Amniotic stem cell (primary cell): Measurements from ENCODE around the gene MLLT6.

ENCODE experiments used
- DNase-seq: peaks from one replicate; lab custom pipeline; 2025; lab: John Stamatoyannopoulos, UW

MLLT6 gene

DNA sequence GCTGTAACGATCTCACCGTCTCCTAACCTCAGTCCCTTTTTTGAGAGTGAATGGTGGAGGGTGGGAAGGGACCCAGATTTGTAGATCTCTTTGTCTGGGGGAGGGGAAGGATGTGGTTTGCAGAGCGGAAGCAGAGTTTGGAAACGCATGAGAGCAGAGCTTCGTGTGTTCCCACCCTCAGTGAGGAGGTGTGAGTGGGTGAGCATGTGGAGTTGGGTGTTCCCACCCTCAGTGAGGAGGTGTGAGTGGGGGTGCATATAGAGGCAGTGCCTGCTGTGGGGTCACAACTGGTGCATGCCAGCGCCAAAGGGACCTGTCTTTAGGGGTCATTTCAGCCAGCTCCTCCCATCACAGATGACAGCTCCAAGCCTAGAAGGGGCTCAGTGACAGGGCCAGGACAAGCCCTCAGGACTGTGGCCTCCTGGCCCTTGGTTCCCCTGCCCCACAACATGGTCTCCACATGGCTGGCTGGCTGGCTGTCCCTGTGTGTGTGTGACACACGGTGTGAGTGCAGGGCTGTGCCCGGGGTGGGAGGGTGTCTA, 23.3 kb downstream of the MLLT6 start:
- no peak for DNase-seq

DNA sequence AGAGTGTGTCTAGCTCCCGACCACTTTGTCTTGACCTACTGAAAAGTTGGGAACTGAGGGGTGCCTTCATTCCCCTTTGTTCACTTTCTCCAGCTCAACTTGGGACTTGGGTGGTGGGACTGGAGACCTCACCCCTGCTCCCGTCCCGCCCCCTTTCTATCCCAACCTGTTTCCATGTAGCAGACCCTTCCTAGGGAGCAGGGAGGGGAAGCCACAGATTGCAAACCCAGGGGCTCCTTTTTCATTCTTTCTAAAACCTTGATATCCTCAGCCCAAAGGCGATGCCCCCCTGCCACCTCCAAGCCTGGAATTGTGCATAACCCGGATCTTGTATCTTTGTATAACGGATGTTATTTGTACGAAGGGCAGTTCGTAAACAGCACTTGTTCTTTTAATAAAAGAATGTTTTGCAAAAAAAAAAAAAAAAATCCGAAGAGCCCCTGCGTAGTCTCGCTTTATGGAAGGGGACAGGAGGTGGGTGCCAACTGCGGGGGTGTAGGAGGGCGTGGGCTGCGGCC, 24.4 kb downstream of the MLLT6 start:
- no peak for DNase-seq

DNA sequence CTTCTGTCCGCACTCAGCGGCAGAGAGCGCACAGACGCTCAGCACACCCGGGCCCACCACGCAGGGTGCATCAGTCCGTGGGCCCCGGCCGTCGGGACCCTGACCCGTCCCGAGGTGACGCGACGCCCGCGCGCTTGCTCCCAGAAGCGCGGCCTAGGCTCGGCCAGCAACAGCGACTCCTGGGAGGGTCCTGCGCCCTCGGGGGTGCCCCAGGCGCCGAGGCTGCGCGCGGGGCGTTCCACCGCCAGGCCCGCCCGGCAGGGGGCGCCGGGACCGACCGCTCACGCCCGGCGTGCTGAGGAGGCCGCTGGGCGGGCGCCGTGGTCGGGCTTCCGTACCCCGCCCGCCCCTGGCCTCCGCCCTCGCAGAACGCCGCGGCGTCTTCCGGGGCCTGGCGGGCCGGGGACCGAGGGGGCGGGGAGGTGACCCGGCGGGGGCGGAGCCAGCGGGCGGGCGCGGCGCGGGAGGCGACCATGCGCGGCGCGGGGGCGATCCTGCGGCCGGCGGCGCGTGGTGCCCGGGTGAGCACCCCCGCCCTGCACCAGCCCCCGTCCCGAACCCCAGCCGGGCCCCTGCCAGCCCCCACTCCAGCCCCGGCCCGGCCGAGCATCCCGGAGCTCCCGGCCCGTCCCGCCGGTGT, 24.9 kb downstream of the MLLT6 start, which contains the start of gene CISD3:
Gene CISD3, plus strand, starts transcription at position 456 of the 640 bp plus-strand sequence. Its CDS starts 18 bp downstream, at position 474.
- DNase-seq = peak; percentile 66

DNA sequence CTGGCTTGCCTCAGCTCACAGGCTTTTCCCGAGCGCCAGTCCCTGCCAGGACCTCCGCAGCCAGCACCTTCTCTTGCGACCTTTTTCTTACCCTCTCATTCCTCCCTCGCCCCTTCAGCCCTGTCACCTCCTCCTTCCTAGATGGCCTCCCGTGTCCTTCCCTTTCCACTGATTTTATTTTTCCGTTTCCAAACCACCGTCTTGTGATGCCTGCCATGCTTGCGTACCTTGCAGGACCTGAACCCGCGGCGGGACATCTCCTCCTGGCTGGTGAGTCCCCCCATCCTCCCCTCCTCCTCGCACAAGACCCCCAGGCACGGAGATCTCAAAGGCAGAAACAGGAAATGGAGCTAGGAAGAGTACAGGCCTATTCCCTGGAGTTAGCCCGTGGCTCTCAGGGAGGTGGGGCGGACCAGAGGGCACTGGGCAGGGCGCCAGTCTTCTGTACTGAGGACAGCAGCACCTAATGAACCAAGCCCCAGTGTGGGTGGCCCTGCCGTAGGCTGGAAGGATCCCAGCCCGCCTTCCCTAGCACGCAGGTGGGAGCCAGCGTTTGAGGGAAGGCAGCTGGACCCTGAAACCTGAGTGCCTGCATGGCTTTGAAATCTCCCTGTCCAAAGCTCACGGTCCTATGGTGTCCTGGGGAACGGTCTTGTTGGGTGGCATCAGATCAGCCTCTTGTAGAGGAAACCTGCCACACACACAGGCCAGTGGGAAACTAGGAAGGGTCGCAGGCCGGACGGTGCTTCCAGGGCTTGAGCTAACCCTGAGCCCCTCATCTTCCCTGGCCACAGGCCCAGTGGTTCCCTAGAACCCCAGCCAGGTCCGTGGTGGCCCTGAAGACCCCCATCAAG, 25.7 kb downstream of the MLLT6 start:
- DNase-seq = no peak

DNA sequence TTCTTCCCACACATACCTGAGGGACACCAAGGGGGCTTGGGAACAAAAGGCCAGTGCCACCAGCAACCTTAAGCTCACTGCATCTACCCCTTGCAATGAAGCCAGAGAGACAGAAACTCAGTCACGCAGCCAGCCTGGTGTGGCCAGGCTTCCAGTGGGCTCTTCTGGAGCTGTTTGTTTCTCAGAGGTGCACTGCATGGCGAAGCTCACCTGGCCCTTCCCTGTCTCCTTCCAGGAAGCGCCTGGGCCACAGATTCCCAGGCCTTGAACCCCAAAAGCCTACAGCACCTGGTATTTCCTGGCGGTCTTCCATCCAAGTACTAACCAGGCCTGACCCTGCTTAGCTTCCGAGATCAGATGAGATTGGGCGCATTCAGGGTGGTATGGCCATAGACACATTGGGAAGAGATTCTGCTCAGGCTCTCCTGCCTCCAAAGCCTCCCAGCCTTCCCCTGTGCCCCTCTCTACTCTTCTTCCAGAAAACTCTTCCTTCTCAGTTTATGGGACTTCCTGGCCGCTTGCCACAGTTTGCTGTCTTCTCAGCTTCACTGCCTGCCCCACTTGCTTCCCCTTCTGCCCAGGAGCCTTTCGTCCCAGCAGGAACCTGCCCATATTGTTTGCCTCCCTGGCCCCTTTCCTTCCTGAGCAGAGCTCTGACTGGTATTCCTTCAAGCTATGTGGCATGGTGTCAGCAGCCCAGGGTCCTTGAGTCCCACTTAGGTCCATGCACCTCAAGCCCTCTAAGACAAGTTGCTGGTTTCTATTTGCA, 26.6 kb downstream of the MLLT6 start:
- DNase-seq = no peak

DNA sequence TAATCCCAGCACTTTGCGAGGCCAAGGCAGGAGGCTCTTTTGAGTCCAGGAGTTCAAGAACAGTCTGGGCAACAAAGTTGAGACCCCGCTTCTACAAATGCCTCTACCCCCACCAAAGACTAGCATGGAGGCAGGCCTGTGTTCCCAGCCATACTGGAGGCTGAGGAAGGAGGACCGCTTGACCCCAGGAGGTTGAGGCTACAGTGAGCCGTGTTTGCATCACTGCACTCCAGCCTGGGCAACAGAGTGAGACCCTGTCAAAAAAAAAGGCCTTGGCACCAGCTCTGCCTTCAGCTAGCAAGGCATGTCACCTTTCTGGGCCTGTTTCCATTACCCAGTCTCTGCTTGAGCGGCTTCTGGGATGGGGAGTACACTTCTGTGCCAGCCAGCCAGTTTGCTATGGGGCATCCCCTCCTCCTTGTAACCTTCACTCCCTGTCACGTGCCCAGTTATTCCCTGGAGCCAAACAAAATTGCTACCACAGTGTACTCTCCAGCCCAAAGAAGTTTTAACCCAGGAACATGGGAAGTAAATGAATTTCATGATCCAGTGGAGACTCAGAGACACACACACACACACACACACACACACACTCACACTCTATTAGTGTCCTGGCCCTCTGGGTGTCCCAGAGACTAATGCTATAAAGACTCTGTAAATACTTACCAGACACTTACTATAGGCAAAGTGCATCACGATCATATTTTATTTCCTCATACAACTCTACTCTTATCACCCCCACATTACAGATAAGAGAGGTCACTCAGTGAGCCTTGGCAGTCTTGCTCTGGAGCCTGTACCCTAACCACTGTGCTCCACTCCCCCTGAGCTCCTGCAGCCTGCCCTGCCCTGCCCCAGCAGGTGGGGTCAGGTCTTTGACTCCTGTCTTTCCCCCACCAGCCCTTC, 27.6 kb downstream of the MLLT6 start:
- DNase-seq = no peak

DNA sequence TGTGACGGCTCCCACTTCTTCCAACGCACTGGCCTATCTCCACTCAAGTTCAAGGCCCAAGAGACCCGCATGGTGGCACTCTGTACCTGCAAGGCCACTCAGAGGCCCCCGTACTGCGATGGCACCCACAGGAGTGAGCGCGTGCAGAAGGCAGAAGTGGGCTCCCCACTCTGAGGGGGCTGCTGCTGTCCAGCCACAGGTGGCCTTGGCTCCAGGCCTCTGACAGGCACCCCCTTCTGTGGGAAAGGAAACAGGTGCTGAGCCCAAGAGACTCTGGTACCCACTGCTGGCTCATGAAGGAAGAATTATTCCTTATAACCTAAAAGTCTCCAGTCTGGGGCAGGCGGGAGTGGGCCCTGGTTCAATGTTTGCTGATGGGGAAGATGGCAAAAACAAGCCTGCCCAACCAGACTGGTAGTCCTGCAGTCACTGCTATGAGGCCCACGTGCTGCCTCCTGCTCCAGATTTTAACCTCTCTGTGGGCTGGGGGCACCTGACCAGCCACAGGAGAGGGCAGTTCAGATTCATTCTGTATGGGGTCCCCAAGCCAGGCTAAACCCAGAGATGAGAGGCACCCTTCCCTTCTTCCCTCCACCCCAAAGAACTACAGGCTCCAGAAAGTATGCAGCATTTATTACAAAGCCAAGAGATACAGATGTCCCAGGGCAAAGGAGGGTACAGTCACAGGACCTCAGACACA, 28.4 kb downstream of the MLLT6 start:
- no peak for DNase-seq

DNA sequence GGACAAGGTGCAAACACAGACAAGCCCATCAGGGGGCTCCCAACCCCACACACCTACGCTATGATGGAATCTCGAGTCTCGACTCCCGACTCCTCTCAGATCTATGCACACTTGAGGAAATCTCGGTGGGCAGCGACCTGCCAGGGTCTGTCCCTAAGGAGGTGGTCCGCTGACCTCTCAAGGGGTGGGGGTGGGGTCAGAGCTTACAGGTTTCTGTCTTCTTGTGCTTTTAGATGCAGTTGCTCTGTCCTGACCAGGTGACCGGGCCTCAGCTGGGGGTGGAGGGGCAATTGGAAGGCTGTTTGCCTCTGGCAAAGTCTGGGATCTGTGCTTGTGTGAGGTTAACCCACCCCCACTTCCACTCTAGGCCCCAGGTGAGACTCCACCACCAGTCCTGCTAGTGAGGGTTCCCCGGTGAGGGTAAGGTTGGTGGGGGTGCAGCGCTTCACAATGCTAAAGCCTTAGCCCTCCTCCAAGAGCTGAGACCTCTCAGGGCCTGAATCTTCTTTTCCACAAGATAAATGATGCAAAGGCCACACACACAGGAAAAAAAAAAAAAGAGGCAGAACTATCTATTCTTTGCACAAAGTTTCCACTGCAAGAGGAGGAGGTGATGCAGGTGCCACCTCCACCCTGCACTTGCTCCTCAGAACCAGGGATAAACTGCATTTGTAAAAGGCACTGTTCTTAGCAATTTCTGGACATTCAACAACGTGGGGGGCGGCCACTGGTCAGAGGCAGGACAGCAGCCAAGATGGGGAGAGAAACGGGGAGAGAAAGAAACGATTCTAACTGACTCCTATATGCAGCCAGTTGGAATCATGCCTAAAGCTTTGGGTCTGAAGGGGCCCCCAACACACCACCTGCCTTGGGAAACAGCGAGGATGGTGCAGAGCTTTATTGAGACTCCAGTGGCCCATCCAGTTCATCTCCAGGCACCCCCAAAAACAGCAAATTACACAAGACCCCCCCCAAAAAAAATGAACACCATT, 29.2 kb downstream of the MLLT6 start:
- DNase-seq = no peak

DNA sequence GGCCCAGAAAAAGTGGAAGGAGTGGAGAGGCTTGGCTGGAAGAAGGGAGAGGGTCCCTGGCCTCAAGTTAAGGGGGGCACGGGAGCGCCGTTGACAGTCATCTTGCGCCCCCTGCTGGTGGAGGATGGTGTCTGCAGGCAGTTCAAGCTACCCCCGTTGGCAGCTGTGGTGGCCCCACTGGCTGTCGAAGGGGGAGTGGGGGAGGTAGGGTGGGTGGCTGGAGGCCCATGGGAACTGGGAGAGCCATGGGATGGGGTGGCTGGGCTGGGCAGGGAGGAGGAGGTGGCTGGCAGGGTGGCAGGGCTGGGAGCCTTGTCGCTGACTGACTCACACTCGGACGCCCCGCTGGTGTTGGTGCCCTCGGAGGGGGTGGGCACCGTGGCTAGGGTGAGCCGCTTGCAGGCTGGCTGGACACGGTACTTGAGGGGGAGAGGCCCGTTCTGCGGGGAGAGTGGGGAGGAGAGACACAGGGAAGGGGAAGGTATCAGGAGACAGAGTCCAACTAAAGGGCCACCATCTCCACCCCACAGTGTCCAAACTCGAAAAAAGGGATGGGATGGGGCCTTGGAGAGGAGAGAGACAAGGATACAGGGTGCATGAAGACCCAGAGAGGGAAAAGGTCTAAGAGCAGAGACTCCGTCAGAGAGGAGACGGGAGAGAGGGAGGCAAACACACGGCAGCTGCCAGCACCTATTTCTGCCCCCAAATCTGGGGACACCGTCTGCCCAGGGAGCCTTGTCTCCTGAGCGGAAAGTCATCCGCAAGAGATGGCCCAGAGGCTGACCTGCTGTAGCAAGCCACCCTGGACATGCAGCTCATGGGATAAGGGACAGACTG, 30.3 kb downstream of the MLLT6 start:
- peak; percentile 38 for DNase-seq

DNA sequence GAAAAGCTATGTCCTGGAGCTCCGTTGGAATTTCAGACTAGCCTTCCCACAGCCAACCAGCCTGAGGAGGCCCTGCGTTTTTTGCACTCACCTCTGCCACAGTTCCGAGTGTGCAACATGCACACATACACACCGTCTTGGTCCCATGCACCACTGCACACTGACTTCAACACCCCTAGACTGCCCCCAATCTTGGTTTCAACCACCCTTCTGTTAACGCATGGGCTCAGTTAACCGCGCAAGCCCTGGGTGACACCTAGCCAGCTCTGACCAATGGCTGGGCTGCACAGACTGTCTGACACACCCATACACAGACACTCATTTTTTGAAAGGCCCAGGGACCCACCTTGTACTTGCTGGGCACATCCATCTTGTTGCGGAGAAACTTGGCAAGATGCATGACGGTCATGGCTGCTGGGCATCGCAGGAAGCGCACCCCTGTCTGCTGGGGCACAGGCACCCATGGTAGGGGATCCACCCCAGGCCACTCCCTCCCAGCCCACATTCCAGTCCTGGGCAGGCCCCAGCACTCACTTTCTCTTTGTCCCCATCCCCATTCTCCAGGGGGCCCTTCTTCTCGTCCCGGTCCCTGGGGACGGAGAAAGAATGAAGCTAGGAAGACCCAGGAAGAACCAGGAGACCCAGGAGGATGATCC, 33.1 kb downstream of the MLLT6 start:
- DNase-seq = no peak

DNA sequence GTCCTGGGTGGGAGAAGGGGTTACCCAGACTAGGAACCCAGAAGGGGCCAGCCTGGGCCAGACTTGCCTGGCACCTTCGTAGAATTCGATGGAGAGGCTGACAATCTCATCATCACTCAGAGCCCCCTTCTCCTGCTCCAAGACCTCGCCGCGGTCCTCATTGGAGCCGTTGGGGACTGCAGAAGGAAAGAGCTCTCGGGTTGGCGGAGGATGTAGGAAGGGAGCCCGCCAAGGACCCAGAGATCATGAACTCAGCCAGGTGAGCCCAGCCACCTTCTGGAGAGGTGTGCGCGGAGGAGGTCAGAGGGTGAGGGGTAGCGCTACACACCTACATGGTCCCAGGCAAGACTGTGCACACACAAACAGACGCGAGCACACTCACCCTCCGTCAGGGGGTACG, 33.6 kb downstream of the MLLT6 start:
- no peak for DNase-seq

DNA sequence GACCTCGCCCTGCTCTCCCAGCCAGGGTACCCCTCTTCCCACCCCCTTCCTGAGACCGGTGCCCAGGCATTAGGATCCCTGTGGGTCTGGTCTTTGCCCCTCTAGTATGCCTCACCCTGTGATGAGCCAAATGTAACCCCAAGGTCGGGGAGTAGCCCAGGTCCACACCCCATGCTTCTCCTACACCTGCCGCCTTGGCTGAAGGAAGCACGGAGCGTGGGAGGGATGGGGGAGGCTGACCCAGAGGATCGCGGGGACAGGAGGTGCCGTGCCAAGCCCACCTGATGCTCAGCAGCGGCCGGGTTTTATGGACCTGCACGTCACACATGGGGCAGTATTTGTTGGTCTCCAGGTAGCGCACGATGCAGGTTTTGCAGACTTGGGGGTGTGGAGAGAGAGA, 34.2 kb downstream of the MLLT6 start:
- DNase-seq = no peak

DNA sequence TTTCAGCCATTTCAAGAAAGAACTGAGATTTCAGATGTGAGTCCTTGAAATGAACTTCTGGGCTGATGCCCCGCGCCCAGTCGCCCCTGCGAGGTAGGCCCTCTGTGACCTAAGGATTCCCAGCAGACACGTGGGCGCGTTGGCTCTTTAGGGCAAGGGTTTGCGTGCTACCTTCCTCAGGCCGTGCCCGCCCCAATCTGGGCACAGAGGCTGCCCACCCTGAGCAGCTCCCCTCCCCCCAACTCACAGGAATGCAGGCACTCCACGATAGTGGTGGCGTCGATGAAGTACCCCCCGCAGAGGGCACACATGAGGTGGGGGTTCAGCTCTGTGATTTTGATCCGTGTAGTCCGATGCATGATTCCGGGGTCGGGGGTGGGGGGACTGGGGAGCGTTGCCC, 35.0 kb downstream of the MLLT6 start:
- no peak for DNase-seq

DNA sequence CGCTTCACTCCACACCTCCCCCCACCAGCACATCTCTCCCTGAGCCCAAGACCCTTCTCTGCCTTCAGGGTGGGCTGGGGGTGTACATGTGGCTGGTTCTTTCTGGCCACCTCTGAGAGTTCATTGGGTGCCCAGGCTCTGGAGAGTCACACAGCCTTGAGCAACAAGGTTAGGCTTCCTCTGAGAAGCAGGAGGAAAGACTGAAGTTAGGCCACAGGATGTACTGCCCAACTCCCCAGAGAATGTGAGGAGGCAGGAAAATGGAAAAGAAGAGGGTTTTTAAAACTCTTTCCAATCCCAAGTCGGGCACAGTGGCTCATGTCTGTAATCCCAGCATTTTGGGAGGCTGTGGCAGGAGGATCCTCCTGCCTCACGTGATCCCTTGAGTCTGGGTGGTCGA, 35.7 kb downstream of the MLLT6 start:
- no peak for DNase-seq

DNA sequence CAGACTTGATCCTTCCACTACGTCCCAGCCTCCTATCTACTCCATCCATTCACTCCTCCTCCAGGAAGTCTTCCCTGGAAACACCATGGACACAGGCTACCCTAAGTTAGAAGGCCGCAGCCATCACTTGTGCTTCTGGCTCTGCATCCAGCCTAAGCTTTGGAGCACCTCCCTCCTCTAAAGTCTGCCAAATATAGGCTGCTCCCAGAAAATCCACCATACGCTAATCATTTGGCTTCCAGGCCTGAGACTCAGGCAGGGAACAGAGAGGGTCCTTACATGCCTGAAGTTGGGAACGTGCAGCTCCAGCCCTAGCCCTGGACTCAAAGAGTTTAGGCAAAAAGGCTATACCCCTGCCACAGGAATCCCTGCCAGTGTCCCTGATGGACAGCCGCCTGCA, 36.4 kb downstream of the MLLT6 start:
- no peak for DNase-seq

DNA sequence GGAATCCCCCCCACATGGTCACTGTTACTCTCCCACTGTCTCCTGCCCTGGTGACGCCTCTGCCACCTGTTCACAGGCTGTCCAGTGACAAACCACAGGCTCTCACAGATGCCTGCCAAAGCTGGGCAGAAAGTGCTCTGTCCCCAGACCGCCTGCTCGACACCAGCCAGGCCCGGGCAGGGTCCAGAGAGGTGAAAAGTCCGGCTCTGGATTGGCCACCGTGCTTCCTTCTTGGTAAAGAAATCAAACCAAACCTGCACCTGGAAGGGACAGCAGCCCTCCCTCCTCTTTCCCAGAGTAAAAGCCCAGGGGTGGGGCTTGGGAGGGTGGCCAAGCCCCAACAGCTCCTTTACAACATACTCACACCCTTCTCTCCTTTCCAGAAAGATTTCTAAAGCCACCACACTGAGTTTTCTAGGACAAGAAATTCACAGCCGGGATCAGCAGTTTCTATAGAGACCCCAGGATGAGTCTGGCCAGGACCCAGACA, 36.9 kb downstream of the MLLT6 start:
- no peak for DNase-seq

DNA sequence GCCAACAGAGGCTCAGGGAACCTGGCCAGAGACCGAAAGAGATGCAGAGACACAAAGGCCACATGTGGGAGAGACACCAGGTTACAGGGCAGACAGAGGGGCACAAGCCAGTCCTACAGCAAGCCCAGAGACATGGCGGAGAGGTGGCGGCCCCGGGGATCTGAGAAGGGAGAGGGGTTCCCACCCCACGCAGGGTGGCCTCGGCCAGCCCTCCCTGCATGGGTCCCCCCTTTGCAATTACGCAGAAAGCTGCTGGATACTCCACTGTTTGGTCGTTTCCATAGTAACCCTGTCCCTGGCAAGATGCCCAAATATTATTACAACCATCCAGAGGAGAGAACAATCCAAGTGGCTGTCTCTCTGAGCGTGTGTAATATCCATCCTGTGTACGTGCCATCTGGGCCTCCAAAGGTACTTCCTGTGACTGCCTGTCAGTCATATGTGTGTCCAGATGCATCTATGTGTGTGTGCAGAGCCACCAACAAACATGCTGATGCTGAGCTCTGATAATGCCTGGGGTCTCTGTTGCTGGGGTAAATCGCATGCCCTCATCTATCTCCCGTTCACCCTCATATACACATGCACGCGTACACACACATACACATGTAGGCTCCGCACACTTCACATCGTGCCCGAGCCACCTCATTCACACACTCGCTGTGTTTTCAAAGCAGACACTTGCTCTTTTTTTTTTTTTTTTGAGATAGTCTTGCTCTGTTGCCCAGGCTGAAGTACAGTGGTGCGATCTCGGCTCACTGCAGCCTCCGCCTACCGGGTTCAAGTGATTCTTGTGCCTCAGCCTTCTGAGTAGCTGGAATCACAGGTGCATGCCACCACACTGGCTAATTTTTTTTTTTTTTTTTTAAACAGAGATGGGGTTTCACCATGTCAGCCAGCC, 37.6 kb downstream of the MLLT6 start:
- DNase-seq = no peak
